ENCODE measurements around the gene NPAP1.
"Not testable (repeated sequence)": the region's sequence is repeated elsewhere in the genome, so short reads cannot be mapped to it uniquely, and the experiment has no call there.

The NPAP1 gene

DNA sequence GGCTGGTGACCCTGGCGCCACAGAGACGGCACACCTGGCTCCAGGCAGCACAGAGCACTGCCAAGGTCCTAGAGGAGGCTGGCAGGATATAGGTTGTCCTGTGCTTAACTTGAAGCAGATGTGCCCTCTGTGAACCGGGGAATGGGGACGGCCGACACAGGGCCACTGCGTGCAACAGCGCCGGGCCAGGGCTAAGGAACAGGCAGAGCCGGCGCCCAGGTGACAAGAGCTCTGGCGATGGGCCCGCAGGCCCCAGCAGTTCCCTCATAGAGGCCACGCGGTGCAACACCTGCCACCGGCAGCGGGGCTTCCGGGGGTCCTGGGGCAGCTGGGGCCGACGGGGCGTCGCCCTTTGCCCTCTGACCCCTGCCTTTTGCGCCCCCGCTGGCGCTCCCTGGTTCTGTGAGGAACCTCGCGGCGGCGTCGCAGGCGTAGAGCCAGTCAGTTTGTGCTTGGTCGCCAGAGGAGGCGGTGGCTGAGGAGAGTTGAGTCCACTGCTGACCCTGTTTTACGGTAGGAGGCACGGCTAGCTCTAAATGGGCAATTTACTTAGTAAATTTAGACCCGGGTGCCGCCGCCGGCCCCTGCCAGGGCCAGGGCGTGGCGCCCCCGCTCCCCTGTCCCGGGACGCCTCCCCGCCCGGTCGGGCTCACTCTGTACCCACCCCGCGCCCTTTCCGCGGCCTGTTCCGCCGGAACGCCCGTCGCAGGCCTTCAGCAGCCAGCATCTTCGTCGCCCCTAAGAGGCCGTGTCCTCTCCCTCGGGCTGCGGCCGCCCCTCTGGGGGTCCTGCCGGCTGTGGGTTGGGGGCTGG is at the start of gene NPAP1:
Gene NPAP1, plus strand, starts transcription at position 444 of the 813 bp plus-strand sequence. Its CDS starts 93 bp downstream, at position 537.
- H3K4me1 Mint-ChIP-seq: no peaks in the 10 kb centered on the region
- H3K4me3 Mint-ChIP-seq: no peak within 1 kb of the TSS
- no peak within 1 kb of the TSS for H3K27ac Mint-ChIP-seq
- H3K9me3 Mint-ChIP-seq: peaks cover 12% of the 10 kb centered on the region
- H3K36me3 Mint-ChIP-seq: no peaks in the 10 kb centered on the region
- DNase-seq (ENCODE audit: low spot score in 2 of 2): no peak
- ATAC-seq: no peak

- Mint-ChIP-seq H3K9me3 (peaks cover 14% of the 10 kb centered on the region), H3K4me1 (no peaks in the 10 kb centered on the region), H3K4me3 (no peak overlapping the region), H3K36me3 (no peaks in the 10 kb centered on the region), H3K27ac (no peak overlapping the region)
- ATAC-seq (no peak), DNase-seq (ENCODE audit: low spot score in 2 of 2) (no peak)
Measured at GRCh38 chr15:24627443-24627842, 48.1 kb upstream of the NPAP1 start.

- no peak overlapping the region for H3K27ac Mint-ChIP-seq
- H3K4me3 Mint-ChIP-seq: no peak overlapping the region
- DNase-seq (ENCODE audit: low spot score in 2 of 2) (no peak), ATAC-seq (no peak)
- H3K9me3 Mint-ChIP-seq: peaks cover 16% of the 10 kb centered on the region
- H3K36me3 Mint-ChIP-seq: no peaks in the 10 kb centered on the region
- H3K4me1 Mint-ChIP-seq: no peaks in the 10 kb centered on the region
Measured at GRCh38 chr15:24633082-24633481, 42.5 kb upstream of the NPAP1 start.

- DNase-seq (ENCODE audit: low spot score in 2 of 2); H3K36me3 Mint-ChIP-seq; H3K4me1 Mint-ChIP-seq; H3K4me3 Mint-ChIP-seq; H3K27ac Mint-ChIP-seq; ATAC-seq: not testable (repeated sequence)
- H3K9me3 Mint-ChIP-seq: peaks cover 21% of the 10 kb centered on the region
Measured at GRCh38 chr15:24639412-24639811, 36.2 kb upstream of the NPAP1 start.

- DNase-seq (ENCODE audit: low spot score in 2 of 2) (no peak), ATAC-seq (no peak)
- Mint-ChIP-seq H3K36me3 (no peaks in the 10 kb centered on the region), H3K9me3 (peaks cover 19% of the 10 kb centered on the region), H3K4me3 (no peak overlapping the region), H3K4me1 (no peaks in the 10 kb centered on the region), H3K27ac (no peak overlapping the region)
Measured at GRCh38 chr15:24645627-24646026, 29.9 kb upstream of the NPAP1 start.

DNA sequence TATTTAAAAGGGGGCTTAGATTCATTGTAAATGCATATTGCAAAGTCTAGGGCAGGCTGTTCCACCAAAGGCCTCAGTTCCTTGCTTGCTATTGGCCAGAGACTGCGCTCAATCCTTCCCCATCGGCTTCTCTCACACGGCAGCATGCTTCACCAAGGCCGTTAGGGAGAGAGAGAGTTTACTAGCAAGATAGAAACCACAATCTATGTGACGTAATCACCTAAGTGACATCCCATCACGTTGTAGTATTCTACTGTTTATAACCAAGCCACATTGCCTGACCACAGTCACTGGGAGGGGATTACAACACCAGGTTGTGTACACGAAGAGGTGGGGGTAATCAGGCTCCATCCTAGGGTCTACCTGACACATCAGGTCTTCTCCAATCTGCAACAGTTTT is 16.0 kb upstream of the NPAP1 start:
- Mint-ChIP-seq H3K27ac (no peak overlapping the region), H3K4me3 (no peak overlapping the region), H3K9me3 (peaks cover 16% of the 10 kb centered on the region), H3K36me3 (no peaks in the 10 kb centered on the region), H3K4me1 (no peaks in the 10 kb centered on the region)
- ATAC-seq (no peak), DNase-seq (ENCODE audit: low spot score in 2 of 2) (no peak)

GRCh38 chr15:24662991-24663390 is 12.6 kb upstream of the NPAP1 start:
- Mint-ChIP-seq H3K4me3 (no peak overlapping the region), H3K4me1 (no peaks in the 10 kb centered on the region), H3K36me3 (no peaks in the 10 kb centered on the region), H3K27ac (no peak overlapping the region), H3K9me3 (peaks cover 12% of the 10 kb centered on the region)
- no peak for ATAC-seq
- DNase-seq (ENCODE audit: low spot score in 2 of 2): no peak

GRCh38 chr15:24676431-24676830 is 856 bp downstream of the NPAP1 start:
- H3K36me3 Mint-ChIP-seq: no peaks in the 10 kb centered on the region
- peaks cover 16% of the 10 kb centered on the region for H3K9me3 Mint-ChIP-seq
- DNase-seq (ENCODE audit: low spot score in 2 of 2) (no peak), ATAC-seq (no peak)
- no peak overlapping the region for H3K27ac Mint-ChIP-seq
- no peak overlapping the region for H3K4me3 Mint-ChIP-seq
- no peaks in the 10 kb centered on the region for H3K4me1 Mint-ChIP-seq

DNA sequence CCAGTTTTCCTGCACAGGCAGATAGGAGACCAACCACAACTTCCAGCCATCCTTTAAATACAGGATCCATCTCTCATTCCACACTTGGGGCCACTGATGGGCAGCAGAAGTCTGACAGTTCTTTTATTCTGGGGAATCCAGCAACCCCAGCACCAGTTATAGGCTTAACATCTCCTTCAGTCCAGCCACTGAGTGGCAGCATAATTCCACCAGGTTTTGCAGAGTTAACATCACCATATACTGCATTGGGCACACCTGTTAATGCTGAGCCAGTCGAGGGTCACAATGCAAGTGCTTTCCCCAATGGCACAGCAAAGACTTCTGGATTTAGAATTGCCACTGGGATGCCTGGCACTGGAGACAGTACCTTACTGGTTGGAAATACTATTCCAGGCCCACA is 2.9 kb downstream of the NPAP1 start:
- no peak for DNase-seq (ENCODE audit: low spot score in 2 of 2)
- Mint-ChIP-seq H3K36me3 (no peaks in the 10 kb centered on the region), H3K9me3 (peaks cover 13% of the 10 kb centered on the region), H3K4me1 (no peaks in the 10 kb centered on the region), H3K27ac (no peak overlapping the region), H3K4me3 (no peak overlapping the region)
- no peak for ATAC-seq

- Mint-ChIP-seq H3K4me3 (no peak overlapping the region), H3K9me3 (peaks cover 20% of the 10 kb centered on the region), H3K36me3 (no peaks in the 10 kb centered on the region), H3K4me1 (no peaks in the 10 kb centered on the region), H3K27ac (no peak overlapping the region)
- ATAC-seq (no peak), DNase-seq (ENCODE audit: low spot score in 2 of 2) (no peak)
Measured at GRCh38 chr15:24682002-24682401, 6.4 kb downstream of the NPAP1 start.

GRCh38 chr15:24682905-24683304 is 7.3 kb downstream of the NPAP1 start:
- not testable (repeated sequence) for DNase-seq (ENCODE audit: low spot score in 2 of 2); H3K36me3 Mint-ChIP-seq; ATAC-seq; H3K4me3 Mint-ChIP-seq; H3K27ac Mint-ChIP-seq; H3K4me1 Mint-ChIP-seq
- H3K9me3 Mint-ChIP-seq: peaks cover 14% of the 10 kb centered on the region

DNA sequence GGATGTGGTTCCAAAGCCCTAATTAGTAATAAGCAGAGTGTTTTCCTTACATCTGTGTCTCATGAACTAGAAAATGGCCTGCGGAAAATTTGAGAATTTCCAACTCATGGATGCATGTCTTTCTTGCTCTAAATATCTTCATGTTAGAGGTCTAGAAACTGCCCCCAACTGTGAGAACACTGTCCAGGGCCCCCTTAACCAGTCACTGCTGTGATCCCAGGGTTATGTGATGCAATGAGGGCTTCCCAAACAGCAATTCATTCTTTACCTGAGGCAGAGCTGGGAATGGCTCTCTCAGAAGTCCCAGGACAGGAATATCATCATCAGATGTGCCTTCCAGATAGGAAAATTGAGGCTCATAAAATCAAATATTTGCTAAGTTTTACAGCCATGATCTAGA is 8.2 kb downstream of the NPAP1 start:
- H3K4me3 Mint-ChIP-seq: no peak overlapping the region
- peaks cover 14% of the 10 kb centered on the region for H3K9me3 Mint-ChIP-seq
- DNase-seq (ENCODE audit: low spot score in 2 of 2) (no peak), ATAC-seq (no peak)
- H3K4me1 Mint-ChIP-seq: no peaks in the 10 kb centered on the region
- H3K36me3 Mint-ChIP-seq: no peaks in the 10 kb centered on the region
- H3K27ac Mint-ChIP-seq: no peak overlapping the region

GRCh38 chr15:24684313-24684712 is 8.7 kb downstream of the NPAP1 start:
- Mint-ChIP-seq H3K9me3 (peaks cover 14% of the 10 kb centered on the region), H3K36me3 (no peaks in the 10 kb centered on the region), H3K4me3 (no peak overlapping the region), H3K27ac (no peak overlapping the region), H3K4me1 (no peaks in the 10 kb centered on the region)
- ATAC-seq (no peak), DNase-seq (ENCODE audit: low spot score in 2 of 2) (no peak)

DNA sequence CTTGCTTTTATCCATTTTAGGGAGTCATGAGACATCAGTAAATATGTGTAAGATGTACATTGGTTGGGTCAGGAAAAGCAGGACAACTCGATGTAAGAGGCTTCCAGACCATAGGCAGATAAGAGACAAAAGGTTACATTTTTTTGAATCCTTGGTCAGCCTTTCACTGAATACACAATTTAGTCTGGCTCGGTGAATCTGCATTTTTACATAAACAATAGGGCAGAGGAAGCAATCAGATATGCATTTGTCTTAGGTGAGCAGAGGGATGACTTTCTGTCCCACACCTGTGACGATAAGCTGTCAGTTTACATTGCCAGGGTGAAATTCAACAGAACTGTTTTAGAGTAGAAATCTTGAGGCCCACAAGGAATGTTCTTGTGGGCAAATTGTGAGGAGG is 20.6 kb downstream of the NPAP1 start:
- no peaks in the 10 kb centered on the region for H3K36me3 Mint-ChIP-seq
- ATAC-seq (no peak), DNase-seq (ENCODE audit: low spot score in 2 of 2) (no peak)
- no peaks in the 10 kb centered on the region for H3K4me1 Mint-ChIP-seq
- no peak overlapping the region for H3K4me3 Mint-ChIP-seq
- H3K27ac Mint-ChIP-seq: no peak overlapping the region
- H3K9me3 Mint-ChIP-seq: peaks cover 7% of the 10 kb centered on the region

- Mint-ChIP-seq H3K27ac (no peak overlapping the region), H3K4me1 (no peaks in the 10 kb centered on the region), H3K9me3 (peaks cover 4% of the 10 kb centered on the region), H3K4me3 (no peak overlapping the region), H3K36me3 (no peaks in the 10 kb centered on the region)
- peak; percentile 21 for ATAC-seq
- DNase-seq (ENCODE audit: low spot score in 2 of 2): no peak
Measured at GRCh38 chr15:24696842-24697241, 21.3 kb downstream of the NPAP1 start.

- H3K36me3 Mint-ChIP-seq: no peaks in the 10 kb centered on the region
- ATAC-seq: no peak
- no peak for DNase-seq (ENCODE audit: low spot score in 2 of 2)
- peaks cover 22% of the 10 kb centered on the region for H3K9me3 Mint-ChIP-seq
- no peak overlapping the region for H3K4me3 Mint-ChIP-seq
- no peaks in the 10 kb centered on the region for H3K4me1 Mint-ChIP-seq
- no peak overlapping the region for H3K27ac Mint-ChIP-seq
Measured at GRCh38 chr15:24718289-24719082, 42.9 kb downstream of the NPAP1 start.

All from stimulated activated effector memory CD8-positive, alpha-beta T cell treated with anti-CD3 and anti-CD28 coated beads, Interleukin-12 subunit alpha, Interleukin-12 subunit beta, amount 100 ng/mL, for 72 hours (primary cell).